Esophagus squamous epithelium (tissue), 4 donors: ENCODE results near the gene ARPC1B.

Experiments
- POLR2A ChIP-seq, 4 donors: fragments of 450-650 bp; IDR thresholded peaks; one replicate each; pipeline ENCODE4 v1.6.1; 2017; ENCODE audit warnings: antibody characterized with exemption in 4 of 4, mild to moderate bottlenecking in 4 of 4, moderate library complexity in 3 of 4
- TF ChIP-seq, protein P1 (sequence below), 6 experiments: fragments of 450-650 bp in 4 of 6; fragments of 200-600 bp in 2 of 6; sonication (generic) in 2 of 6; IDR thresholded peaks; one replicate each; pipeline ENCODE4 v1.5.1; 2016 to 2019; ENCODE audit warnings: antibody characterized with exemption in 6 of 6, mild to moderate bottlenecking in 4 of 6, moderate library complexity in 4 of 6

DNA sequence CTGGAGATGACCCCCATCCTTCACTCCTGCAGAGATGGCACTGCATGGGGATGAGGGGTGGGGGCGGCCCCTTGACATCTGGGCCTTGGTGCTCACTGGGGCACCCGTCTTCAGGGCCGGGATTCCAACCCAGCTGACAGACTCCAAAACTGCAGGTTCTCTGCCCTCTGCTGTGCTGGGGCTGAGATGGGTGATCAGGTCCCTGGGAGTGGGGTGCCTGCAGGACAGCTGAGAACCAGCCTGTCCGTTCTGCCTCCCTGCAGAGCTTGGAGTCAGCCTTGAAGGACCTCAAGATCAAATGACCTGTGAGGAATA lies 19.6 kb downstream of the ARPC1B start:
- TF ChIP-seq, protein P1, sequence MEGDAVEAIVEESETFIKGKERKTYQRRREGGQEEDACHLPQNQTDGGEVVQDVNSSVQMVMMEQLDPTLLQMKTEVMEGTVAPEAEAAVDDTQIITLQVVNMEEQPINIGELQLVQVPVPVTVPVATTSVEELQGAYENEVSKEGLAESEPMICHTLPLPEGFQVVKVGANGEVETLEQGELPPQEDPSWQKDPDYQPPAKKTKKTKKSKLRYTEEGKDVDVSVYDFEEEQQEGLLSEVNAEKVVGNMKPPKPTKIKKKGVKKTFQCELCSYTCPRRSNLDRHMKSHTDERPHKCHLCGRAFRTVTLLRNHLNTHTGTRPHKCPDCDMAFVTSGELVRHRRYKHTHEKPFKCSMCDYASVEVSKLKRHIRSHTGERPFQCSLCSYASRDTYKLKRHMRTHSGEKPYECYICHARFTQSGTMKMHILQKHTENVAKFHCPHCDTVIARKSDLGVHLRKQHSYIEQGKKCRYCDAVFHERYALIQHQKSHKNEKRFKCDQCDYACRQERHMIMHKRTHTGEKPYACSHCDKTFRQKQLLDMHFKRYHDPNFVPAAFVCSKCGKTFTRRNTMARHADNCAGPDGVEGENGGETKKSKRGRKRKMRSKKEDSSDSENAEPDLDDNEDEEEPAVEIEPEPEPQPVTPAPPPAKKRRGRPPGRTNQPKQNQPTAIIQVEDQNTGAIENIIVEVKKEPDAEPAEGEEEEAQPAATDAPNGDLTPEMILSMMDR (IDR thresholded peaks at IDR 0.05) = no peak
- no peak for TF ChIP-seq POLR2A (IDR thresholded peaks at IDR 0.05)
